Activated T-cell treated with anti-CD3 and anti-CD28 coated beads, Interleukin-2, amount 50 U/mL, for 1 hour (primary cell): ENCODE results near the gene BUD31.
"Not testable (repeated sequence)": the region's sequence is repeated elsewhere in the genome, so short reads cannot be mapped to it uniquely, and the experiment has no call there.

Source experiments
- DNase-seq: peaks from one replicate; pipeline ENCODE4 v3.0.0-alpha.2; 2020

Gene BUD31

GRCh38 chr7:99408379-99409191 is at the start of gene BUD31, which contains the start of gene PDAP1:
TSS of gene BUD31 (plus strand) at chr7:99408969. CDS start at chr7:99411093, 2,124 bp downstream.
TSS of gene PDAP1 (minus strand) at chr7:99408597. CDS start at chr7:99408548, 49 bp downstream.
- peak; percentile 98 for DNase-seq

GRCh38 chr7:99359465-99360154 is 49.2 kb upstream of the BUD31 start:
- no peak for DNase-seq

DNA sequence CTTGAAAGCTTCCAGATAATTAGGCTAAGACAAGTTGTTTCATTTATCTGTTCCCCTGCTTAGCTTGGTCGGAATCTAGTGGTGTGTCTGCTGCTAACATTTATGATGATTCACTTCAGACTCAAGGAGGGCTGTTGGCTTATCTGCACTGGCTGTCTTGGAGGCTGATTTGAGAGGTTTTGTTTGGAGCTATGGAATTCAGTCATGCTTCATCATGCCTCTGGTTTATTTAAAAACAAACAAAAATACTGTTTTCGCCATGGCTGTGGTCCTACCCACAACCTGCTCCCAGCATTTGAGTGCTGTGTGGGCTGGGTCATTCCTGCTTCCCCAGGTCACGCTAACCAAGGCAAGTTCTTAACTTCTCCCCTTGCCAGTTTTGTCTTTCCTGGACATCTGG is 46.0 kb upstream of the BUD31 start:
- no peak for DNase-seq

DNA sequence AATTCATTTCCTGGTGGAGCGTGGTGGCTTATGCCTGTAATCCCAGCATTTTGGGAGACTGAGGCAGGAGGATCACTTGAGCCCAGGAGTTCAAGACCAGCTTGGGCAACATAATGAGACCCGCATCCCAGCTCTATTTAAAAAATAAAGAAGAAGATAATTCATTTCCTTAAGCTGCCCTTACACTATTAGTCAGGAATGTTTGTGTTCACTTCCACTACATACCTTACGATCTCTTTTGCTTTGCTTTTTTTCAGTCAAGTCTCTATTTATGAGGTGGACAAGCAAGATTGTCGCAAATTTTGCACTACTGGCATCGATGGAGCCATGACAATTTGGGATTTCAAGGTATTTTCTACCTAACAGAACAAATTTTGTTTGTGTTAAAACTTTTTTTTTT is 45.5 kb upstream of the BUD31 start:
- DNase-seq = no peak

DNA sequence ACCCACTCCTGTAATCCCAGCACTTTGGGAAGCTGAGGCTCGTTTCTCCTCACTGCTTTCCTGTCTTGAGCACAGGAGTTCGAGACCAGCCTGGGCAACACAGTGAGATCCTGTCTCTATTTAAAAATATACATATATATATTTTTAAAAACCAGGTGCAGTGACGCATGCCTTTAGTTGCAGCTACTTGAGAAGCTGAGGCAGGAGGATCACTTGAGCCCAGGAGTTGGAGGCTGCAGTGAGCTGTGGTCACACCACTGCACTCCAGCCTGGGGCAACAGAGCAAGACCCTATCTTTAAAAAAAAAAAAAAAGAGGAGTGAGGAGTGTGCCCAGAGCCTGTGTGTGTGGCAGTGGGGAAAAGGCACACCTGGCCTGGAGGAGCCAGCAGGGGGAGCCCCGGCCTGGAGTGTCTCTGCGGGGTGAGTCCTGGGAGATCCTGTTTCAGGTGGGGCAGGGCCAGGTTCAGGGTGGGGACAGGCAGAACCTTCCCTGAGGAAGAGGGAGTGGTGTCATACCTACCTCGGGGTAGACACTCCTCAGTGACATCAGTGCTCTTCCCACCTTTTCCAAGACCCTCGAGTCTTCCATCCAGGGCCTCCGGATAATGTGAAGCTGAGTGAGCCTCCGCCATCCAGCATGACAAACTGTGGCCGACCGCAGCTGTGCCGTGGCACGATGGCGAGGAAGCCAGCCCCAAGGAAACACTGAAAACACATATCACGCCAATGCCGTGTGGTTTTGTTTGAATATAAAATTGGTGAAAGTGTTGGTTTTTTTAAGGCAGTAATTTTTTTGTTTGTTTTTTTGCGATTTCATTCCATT is 43.2 kb upstream of the BUD31 start:
- peak; percentile 79 for DNase-seq

DNA sequence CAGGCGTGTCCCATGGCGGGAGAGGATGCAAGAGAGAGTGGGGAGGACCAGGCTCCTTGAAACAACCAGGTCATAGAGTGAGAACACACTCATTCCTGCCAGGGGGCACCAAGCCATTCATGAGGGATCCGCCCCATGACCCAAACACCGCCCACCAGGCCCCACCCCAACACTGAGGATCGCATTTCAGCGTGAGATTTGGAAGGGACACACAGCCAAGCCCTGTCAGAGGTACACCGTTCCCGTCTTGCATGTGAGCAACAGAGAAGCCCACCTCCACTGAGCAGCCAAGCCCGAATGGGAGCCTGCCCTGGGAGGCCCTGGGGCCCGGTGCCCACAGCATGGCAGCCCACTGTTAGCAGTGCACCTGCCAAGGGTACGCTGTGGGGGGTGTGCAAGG is 42.1 kb upstream of the BUD31 start:
- DNase-seq = no peak

DNA sequence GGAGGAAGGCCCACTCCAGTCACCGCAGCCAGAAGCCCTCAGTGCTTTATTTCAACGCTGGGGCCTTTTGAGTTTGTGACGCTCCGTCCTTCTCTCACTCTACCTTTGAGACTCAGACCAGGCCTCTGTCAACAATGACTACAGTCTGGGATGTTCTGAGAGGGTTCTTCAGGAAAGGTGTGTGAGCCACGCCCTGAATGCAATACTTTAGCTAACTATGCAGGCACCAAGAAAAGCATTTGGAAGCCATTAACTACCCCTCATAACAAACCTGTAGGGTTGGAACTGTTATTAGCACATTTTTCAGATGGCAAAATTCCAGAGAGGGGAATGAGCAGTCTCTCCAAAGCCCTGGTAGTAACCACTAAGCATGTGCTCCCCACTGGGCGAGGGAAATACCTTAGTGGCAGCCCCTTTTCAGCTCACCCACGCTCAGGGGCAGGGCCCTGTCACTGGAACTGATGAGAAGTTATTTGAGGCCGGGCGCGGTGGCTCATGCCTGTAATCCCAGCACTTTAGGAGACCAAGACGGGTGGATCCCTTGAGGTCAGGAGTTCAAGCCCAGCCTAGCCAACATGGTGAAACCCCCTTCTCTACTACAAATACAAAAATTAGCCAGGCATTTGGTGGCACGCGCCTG is 39.9 kb upstream of the BUD31 start:
- DNase-seq = no peak

GRCh38 chr7:99369767-99370391 is 38.9 kb upstream of the BUD31 start:
- no peak for DNase-seq

DNA sequence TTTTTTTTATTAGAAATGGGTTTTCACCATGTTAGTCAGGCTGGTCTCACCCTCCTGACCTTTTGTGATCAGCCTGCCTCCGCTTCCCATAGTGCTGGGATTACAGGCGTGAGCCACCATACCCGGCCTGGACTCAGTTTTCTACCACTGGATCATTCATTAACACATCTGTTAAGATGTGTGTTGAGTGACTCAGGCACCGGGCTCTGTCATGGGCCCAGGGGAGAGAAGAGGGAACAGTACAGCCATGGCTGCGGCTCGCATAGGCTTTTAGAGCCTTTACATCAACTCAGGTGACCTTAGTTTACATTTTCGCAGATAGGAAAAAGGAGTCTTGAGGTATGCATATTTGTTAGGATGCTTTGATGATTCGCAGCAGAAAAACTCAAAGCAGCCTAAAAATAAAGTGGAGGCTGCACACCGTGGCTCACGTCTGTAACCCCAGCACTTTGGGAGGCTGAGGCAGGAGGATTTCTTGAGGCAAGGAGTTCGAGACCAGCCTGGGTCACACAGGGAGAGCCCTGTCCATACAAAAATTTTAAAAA is 37.3 kb upstream of the BUD31 start:
- DNase-seq = no peak

GRCh38 chr7:99372275-99373090 is 36.3 kb upstream of the BUD31 start:
- no peak for DNase-seq

DNA sequence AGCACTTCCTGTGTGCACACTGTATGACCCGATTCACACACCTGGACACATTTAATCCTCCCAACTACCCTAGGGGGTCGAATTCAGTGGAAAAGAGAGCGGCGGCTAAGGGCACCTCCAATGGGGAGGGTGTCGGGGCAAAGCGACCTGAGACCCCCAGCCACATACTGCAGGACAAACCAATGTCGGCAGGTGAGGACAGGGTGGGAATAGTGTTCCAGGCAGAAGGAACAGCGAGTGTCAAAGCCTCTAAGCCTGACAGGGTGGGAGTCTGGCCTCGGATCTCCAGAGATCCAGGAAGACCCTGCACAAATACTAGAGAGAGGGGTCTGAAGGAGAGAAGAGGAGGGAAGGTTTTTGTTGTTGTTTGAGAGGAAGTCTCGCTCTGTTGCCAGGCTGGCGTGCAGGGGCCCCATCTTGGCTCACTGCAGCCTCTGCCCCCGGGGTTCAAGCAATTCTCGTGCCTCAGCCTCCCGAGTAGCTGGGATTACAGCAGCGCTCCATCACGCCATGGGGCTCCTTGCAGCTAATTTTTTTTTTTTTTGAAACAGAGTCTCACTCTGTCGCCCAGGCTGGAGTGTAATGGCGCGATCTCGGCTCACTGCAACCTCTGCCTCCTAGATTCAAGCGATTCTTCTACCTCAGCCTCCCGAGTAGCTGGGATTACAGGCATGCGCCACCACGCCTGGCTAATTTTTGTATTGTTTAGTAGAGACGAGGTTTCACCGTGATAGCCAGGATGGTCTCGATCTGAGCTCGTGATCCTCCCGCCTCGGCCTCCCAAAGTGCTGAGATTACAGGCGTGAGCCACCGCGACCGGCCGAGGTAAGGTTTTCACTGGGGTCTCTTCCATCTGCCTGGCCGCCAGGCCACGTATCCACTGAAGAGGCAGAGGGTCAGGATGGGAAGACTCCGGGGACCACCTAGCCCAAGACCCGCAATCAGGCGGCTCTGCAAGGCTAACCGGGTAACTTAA is 35.4 kb upstream of the BUD31 start:
- DNase-seq = no peak

GRCh38 chr7:99374111-99375064 is 34.4 kb upstream of the BUD31 start, which contains the start of gene ARPC1B:
TSS of gene ARPC1B (plus strand) at chr7:99374730. CDS start at chr7:99385715, 10,985 bp downstream.
- DNase-seq = peak; percentile 85

GRCh38 chr7:99375070-99375807 is 33.5 kb upstream of the BUD31 start:
- DNase-seq = peak; percentile 74

GRCh38 chr7:99379043-99379577 is 29.7 kb upstream of the BUD31 start:
- DNase-seq = peak; percentile 56

DNA sequence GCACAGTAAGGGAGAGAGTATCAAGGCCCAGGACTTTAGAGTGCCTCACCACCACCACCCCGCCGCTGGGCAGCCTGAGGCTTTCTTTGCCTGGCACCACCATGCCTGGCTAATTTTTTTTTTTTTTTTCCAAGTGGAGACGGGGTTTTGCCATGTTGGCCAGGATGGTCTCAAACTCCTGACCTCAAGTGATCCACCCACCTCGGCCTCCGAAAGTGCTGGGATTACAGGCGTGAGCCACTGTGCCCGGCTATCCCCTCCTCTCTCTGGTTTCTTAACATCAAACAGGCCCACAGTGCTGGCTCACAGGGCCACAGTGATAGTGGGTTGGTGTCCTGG is 29.1 kb upstream of the BUD31 start:
- DNase-seq = not testable (repeated sequence)

- peak; percentile 40 for DNase-seq
These were observed 28.5 kb upstream of the BUD31 start for GRCh38 chr7:99380032-99380822.
